DOHH2 (cell line): ENCODE data around the gene PIGM.

ENCODE experiments used
- H3F3A ChIP-seq: fragments of 200-600 bp; sonication (generic), shearing (Covaris generic); 2 replicates; pipeline ENCODE4 v1.6.0; 2016; ENCODE audit warnings: antibody characterized with exemption, mild to moderate bottlenecking; ENCODE audit not compliant: control insufficient read depth, insufficient read depth
- H3K27ac ChIP-seq: fragments of 200-600 bp; sonication (generic); 2 replicates; pipeline ENCODE4 v1.5.1; 2014; ENCODE audit warnings: low read depth, mild to moderate bottlenecking, low read length, moderate library complexity
- H3K27me3 ChIP-seq: fragments of 200-600 bp; sonication (generic); 2 replicates; pipeline ENCODE4 v1.6.1; 2014; ENCODE audit warnings: mild to moderate bottlenecking, low read length, mixed read lengths; ENCODE audit not compliant: control insufficient read depth
- H3K36me3 ChIP-seq: fragments of 200-600 bp; sonication (generic); 2 replicates; pipeline ENCODE4 v1.6.1; 2014; ENCODE audit warnings: mild to moderate bottlenecking, low read length, moderate library complexity, mixed read lengths; ENCODE audit not compliant: control insufficient read depth
- H3K4me1 ChIP-seq: fragments of 200-600 bp; sonication (generic); 2 replicates; pipeline ENCODE4 v1.6.1; 2014; ENCODE audit warnings: mild to moderate bottlenecking, low read length, mixed read lengths; ENCODE audit not compliant: control insufficient read depth
- H3K4me2 ChIP-seq: fragments of 200-600 bp; sonication (generic); 2 replicates; pipeline ENCODE4 v1.6.0; 2014; ENCODE audit warnings: mild to moderate bottlenecking, low read length, moderate library complexity
- H3K4me3 ChIP-seq: fragments of 200-600 bp; sonication (generic); 2 replicates; pipeline ENCODE4 v1.5.1; 2014; ENCODE audit warnings: mild to moderate bottlenecking, low read length, mixed read lengths
- H3K79me2 ChIP-seq: fragments of 200-600 bp; sonication (generic); 2 replicates; pipeline ENCODE4 v1.6.1; 2014; ENCODE audit warnings: mild to moderate bottlenecking, low read length, mixed read lengths; ENCODE audit not compliant: control insufficient read depth
- H3K9me2 ChIP-seq: fragments of 200-600 bp; sonication (generic); replicated peaks from 2 replicates; pipeline ENCODE4 v1.6.1; 2014; ENCODE audit warnings: mild to moderate bottlenecking, low read length, mixed read lengths; ENCODE audit not compliant: control insufficient read depth
- H3K9me3 ChIP-seq: fragments of 200-600 bp; sonication (generic); 2 replicates; pipeline ENCODE4 v1.6.1; 2014; ENCODE audit warnings: antibody characterized with exemption, low read length, mixed read lengths; ENCODE audit not compliant: control insufficient read depth, insufficient read depth
- H4K20me1 ChIP-seq: fragments of 200-600 bp; sonication (generic); 2 replicates; pipeline ENCODE4 v1.6.0; 2014; ENCODE audit warnings: low read depth, mild to moderate bottlenecking, antibody characterized with exemption, low read length, moderate library complexity; ENCODE audit not compliant: control insufficient read depth, insufficient read depth
- EZH2phosphoT487 ChIP-seq: fragments of 200-600 bp; sonication (generic); IDR thresholded peaks from 2 replicates; pipeline ENCODE4 v1.6.1; 2017; ENCODE audit warnings: borderline replicate concordance, mild to moderate bottlenecking, antibody characterized with exemption, low read length, moderate library complexity, mixed read lengths
- TF ChIP-seq, protein P1 (sequence below): fragments of 200-600 bp; sonication (generic); IDR thresholded peaks from one replicate; pipeline ENCODE4 v1.5.1; 2014; ENCODE audit warnings: antibody characterized with exemption, mild to moderate bottlenecking, low read depth, low read length; ENCODE audit not compliant: poor library complexity, severe bottlenecking

Gene PIGM

DNA sequence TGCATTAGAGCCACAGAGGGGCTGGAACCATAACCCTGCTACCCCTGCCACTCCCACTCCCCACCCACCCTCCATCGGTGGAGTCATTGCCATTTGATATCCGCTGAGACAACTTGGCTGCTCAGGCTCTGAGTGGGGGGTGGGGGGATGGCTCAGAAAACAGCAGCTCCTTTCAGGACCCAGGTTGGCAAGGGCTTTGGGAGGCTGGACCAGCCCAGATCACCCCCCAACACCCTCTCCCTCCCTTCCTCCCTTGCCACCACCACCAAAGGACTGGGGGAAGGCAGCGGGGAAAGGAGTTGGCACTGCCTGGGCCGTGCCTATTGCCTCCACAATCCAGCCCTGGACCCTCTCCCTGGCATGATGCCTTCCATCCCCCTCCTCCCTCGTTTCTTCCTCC, 36.4 kb upstream of the PIGM start:
- no peak overlapping the region for H3K4me2 ChIP-seq
- TF ChIP-seq, protein P1, sequence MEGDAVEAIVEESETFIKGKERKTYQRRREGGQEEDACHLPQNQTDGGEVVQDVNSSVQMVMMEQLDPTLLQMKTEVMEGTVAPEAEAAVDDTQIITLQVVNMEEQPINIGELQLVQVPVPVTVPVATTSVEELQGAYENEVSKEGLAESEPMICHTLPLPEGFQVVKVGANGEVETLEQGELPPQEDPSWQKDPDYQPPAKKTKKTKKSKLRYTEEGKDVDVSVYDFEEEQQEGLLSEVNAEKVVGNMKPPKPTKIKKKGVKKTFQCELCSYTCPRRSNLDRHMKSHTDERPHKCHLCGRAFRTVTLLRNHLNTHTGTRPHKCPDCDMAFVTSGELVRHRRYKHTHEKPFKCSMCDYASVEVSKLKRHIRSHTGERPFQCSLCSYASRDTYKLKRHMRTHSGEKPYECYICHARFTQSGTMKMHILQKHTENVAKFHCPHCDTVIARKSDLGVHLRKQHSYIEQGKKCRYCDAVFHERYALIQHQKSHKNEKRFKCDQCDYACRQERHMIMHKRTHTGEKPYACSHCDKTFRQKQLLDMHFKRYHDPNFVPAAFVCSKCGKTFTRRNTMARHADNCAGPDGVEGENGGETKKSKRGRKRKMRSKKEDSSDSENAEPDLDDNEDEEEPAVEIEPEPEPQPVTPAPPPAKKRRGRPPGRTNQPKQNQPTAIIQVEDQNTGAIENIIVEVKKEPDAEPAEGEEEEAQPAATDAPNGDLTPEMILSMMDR = no peak
- no peak for TF ChIP-seq EZH2phosphoT487
- H3K27me3 ChIP-seq = peaks cover 35% of the 10 kb centered on the region
- no peaks in the 10 kb centered on the region for H3K79me2 ChIP-seq
- H4K20me1 ChIP-seq = no peaks in the 10 kb centered on the region
- no peaks in the 10 kb centered on the region for H3K9me3 ChIP-seq
- H3K36me3 ChIP-seq = no peaks in the 10 kb centered on the region
- H3K9me2 ChIP-seq = no peaks in the 10 kb centered on the region
- H3K4me1 ChIP-seq = peaks cover 15% of the 10 kb centered on the region
- no peaks in the 10 kb centered on the region for H3F3A ChIP-seq
- H3K27ac ChIP-seq = no peak overlapping the region
- H3K4me3 ChIP-seq = no peak overlapping the region

DNA sequence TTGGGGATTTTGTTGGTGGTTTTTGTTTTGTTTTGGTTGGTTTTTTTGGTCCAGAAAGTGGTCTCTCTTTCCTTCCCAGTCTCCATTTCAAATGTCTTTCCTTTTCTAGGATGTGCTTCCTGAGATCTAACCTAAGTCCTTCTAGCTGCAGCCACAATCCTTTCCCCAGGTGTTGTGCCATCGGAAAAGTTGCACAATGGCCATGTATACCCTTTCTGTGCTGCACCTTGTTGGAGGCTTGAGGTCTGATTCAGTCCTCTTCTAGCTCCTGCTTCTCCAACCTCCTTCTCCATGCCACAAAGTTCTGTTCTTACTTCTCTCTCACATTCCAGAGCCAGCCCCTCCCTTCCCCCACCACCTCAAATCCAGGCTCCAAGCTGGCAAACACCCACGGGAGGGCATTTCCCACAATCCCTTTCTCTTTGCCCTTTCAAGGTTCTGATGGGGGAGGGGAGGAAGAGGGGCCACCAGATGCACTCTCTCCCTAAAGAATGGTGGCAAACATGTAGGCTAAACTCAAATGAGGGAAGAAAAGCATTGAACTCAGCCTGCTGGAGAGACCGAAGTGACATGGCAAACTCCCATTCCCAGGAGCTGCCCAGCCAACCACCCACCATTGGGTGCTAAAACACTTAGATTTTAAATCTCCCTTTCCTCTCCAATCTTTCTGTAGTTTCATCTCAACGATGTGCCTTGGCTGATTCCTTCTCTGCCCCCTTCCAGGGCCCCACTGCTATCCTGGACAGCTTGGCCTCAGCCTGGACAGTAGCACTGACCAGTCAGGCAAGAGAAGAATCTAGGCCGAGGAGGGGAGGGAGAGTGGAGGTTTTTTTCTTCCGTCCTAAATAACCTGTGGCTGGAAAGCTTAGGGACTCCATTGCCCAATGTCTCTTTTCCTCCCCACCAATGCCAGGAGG, 35.3 kb upstream of the PIGM start:
- Histone ChIP-seq H3K79me2 (no peaks in the 10 kb centered on the region), H3K4me3 (no peak overlapping the region), H4K20me1 (no peaks in the 10 kb centered on the region), H3K27ac (no peak overlapping the region), H3F3A (no peaks in the 10 kb centered on the region), H3K27me3 (peaks cover 35% of the 10 kb centered on the region), H3K36me3 (no peaks in the 10 kb centered on the region), H3K4me1 (peaks cover 15% of the 10 kb centered on the region), H3K4me2 (no peak overlapping the region), H3K9me3 (no peaks in the 10 kb centered on the region), H3K9me2 (no peaks in the 10 kb centered on the region)
- no peak for TF ChIP-seq EZH2phosphoT487
- TF ChIP-seq, protein P1 = no peak

DNA sequence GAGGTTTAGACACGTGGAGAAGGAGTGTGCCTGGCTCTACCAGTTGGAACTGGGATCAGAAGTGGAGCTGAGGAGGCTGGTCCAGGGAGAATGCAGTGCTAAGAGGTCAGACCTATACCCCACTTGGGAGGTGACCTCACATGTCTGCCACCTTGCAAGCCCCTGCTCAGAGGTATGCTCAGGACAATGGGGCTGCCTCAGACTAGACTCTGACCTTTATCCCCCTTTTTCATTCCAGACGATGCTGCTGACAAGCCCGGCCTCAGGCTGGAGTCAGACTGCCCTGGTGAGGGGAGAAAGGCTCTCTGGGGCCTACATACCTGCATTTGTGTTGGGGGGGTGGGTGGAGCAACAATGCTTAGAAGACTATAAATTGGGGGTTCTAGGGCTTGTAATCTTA, 33.0 kb upstream of the PIGM start:
- H3K27me3 ChIP-seq = peaks cover 29% of the 10 kb centered on the region

More for the DNA sequence above, 33.0 kb upstream of the PIGM start:
- H3K4me3 ChIP-seq = no peak overlapping the region
- H3K4me2 ChIP-seq = no peak overlapping the region
- TF ChIP-seq EZH2phosphoT487 = no peak
- TF ChIP-seq, protein P1 = no peak
- no peaks in the 10 kb centered on the region for H3K79me2 ChIP-seq
- H3F3A ChIP-seq = no peaks in the 10 kb centered on the region
- H3K9me2 ChIP-seq = no peaks in the 10 kb centered on the region
- no peaks in the 10 kb centered on the region for H4K20me1 ChIP-seq
- H3K9me3 ChIP-seq = no peaks in the 10 kb centered on the region
- no peak overlapping the region for H3K27ac ChIP-seq
- no peaks in the 10 kb centered on the region for H3K36me3 ChIP-seq
- H3K4me1 ChIP-seq = peaks cover 1% of the 10 kb centered on the region
